Esophagus squamous epithelium (tissue), 5 donors: Measurements from ENCODE around the gene PCSK6. TPM values are rescaled to one million over a fixed set of nuclear protein-coding genes. Genes with fewer than 3 reads are reported as not detected.
"Not testable (repeated sequence)": the region's sequence is repeated elsewhere in the genome, so short reads cannot be mapped to it uniquely, and the experiment has no call there.

Experiments
- DNase-seq: peaks from one replicate; lab custom pipeline; 2025; lab: John Stamatoyannopoulos, UW
- H3K27ac ChIP-seq, 4 donors: fragments of 200-600 bp; sonication (generic); one replicate each; pipeline ENCODE4 v1.5.1; 2016 to 2019; ENCODE audit warnings: mild to moderate bottlenecking in 1 of 4
- H3K27me3 ChIP-seq, 4 donors: fragments of 200-600 bp; sonication (generic); 1 replicate in 3 of 4; 2 replicates in 1 of 4; pipeline versions ENCODE4 v1.5.1 to v1.6.0; 2017 to 2021; ENCODE audit warnings: antibody characterized with exemption in 1 of 4
- H3K36me3 ChIP-seq, 3 donors: fragments of 200-600 bp; sonication (generic); one replicate each; pipeline ENCODE4 v1.5.1; 2016 to 2019
- H3K4me1 ChIP-seq, 3 donors: fragments of 200-600 bp; sonication (generic); one replicate each; pipeline ENCODE4 v1.5.1; 2017 to 2019
- H3K4me3 ChIP-seq, 4 donors: fragments of 200-600 bp; sonication (generic); 1 replicate in 3 of 4; 2 replicates in 1 of 4; pipeline ENCODE4 v1.5.1; 2016 to 2019; ENCODE audit warnings: mild to moderate bottlenecking in 2 of 4, moderate library complexity in 1 of 4
- H3K9me3 ChIP-seq, 3 donors: fragments of 200-600 bp; sonication (generic); one replicate each; pipeline ENCODE4 v1.5.1; 2016 to 2019
- POLR2A ChIP-seq, 4 donors: fragments of 450-650 bp; IDR thresholded peaks; one replicate each; pipeline ENCODE4 v1.6.1; 2017; ENCODE audit warnings: antibody characterized with exemption in 4 of 4, mild to moderate bottlenecking in 4 of 4, moderate library complexity in 3 of 4
- WGBS, 2 donors: methylation state at CpG; one replicate each; pipeline ENCODE4 v1.1.5; 2018; 5-methylcytosine and 5-hydroxymethylcytosine counted together
- intact Hi-C: fragments of 100-400 bp; cut with DNase I; formaldehyde crosslinking; loops from one replicate; pipeline ENCODE4 v1.15.0; 2022
- total RNA-seq, 4 donors: library from RNA; depleted of rRNA; stranded (reverse); fragments of >200 nt; gene quantifications; one replicate each; pipeline ENCODE4 v1.1.0, GENCODE V29; 2016
- TF ChIP-seq, protein P1 (sequence below), 6 experiments: fragments of 450-650 bp in 4 of 6; fragments of 200-600 bp in 2 of 6; sonication (generic) in 2 of 6; IDR thresholded peaks; one replicate each; pipeline ENCODE4 v1.5.1; 2016 to 2019; ENCODE audit warnings: antibody characterized with exemption in 6 of 6, mild to moderate bottlenecking in 4 of 6, moderate library complexity in 4 of 6
- donor health status: DM: yes; HTN: yes; CAD: no.

Gene PCSK6
- total RNA-seq, 4 donors from 2014 or later, result 5.1 to 13.8 (median 9.2) TPM

DNA sequence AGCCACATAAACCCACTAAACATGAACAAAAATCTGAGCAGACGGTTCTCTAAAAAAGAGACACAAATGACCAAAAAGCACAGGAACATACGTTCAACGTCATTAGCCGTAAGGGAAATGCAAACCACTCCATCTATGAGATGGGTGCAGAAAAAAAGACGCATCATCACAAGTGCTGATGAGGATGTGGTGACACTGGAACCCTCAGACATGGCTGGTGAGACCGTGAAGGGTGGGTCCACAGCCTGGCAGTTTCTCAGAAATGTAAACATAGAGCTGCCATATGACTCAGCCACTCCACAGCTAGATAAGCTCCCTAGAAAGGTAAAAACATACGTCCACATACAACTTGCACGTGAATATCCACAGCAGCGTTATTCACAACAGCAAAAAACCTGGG lies 23.3 kb downstream of the PCSK6 start:
- DNase-seq, result no peak
- Histone ChIP-seq H3K36me3 (no peaks in the 10 kb centered on the region), H3K4me1 (peaks cover 0 to 7% (median 0%) of the 10 kb centered on the region in 3 donors), H3K9me3 (no peaks in the 10 kb centered on the region), H3K27ac (no peak overlapping the region), H3K4me3 (no peak overlapping the region), H3K27me3 (peaks cover 0 to 17% (median 0%) of the 10 kb centered on the region in 4 donors)
- intact Hi-C loops, result no loop called here
- no peak for TF ChIP-seq POLR2A (IDR thresholded peaks at IDR 0.05)
- TF ChIP-seq, protein P1, sequence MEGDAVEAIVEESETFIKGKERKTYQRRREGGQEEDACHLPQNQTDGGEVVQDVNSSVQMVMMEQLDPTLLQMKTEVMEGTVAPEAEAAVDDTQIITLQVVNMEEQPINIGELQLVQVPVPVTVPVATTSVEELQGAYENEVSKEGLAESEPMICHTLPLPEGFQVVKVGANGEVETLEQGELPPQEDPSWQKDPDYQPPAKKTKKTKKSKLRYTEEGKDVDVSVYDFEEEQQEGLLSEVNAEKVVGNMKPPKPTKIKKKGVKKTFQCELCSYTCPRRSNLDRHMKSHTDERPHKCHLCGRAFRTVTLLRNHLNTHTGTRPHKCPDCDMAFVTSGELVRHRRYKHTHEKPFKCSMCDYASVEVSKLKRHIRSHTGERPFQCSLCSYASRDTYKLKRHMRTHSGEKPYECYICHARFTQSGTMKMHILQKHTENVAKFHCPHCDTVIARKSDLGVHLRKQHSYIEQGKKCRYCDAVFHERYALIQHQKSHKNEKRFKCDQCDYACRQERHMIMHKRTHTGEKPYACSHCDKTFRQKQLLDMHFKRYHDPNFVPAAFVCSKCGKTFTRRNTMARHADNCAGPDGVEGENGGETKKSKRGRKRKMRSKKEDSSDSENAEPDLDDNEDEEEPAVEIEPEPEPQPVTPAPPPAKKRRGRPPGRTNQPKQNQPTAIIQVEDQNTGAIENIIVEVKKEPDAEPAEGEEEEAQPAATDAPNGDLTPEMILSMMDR (IDR thresholded peaks at IDR 0.05), result no peak
- WGBS, 2 donors, result 88 to 93% methylated on average over 9 of the region's 9 CpGs

- TF ChIP-seq, protein P1 (IDR thresholded peaks at IDR 0.05), result no peak
- no peak for TF ChIP-seq POLR2A (IDR thresholded peaks at IDR 0.05)
- Histone ChIP-seq H3K9me3 (no peaks in the 10 kb centered on the region), H3K4me1 (peaks cover 0 to 7% (median 0%) of the 10 kb centered on the region in 3 donors), H3K27me3 (peaks cover 0 to 17% (median 0%) of the 10 kb centered on the region in 4 donors), H3K36me3 (no peaks in the 10 kb centered on the region), H3K4me3 (no peak overlapping the region), H3K27ac (no peak overlapping the region)
- DNase-seq, result no peak
- intact Hi-C loops, result no loop called here
- WGBS, 2 donors, result 74 to 76% methylated on average over 6 of the region's 16 CpGs
Observed at GRCh38 chr15:101464999-101465669, 24.4 kb downstream of the PCSK6 start.

DNA sequence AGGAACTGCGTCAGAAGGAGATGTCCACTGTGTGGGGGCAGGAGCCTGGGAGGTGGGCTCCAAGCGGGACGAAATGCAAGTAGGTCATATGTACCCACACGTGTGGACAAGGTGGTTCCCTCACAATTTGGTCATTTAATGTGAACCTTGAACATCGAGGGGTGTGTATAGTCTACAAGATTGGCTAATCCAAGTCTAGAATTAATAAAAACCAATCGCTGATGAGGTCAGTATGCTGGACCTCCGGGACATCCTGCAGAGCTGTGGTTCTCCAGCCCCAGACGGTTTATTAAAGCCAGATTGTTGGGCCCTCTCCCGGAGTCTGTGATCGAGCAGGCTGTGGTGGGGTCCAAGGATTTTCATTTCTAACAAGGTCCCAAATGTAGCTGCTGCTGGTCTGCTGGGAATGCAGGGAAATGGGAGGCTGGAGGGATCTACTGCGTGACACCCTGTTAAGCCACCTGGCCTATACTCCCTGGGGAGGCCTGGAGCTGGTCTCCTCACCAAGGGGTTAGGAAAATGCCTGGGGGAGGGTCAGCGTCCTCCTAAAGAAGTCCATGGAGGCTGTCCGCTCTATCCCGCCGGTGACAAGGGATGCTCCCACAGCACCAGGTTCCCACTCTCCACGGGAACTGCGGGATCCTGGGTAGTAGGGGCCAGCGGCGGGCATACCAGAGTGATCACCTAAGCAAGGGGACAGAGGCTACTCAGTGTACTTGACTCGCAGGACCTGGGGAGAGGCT lies 25.1 kb downstream of the PCSK6 start:
- Histone ChIP-seq H3K4me3 (no peak overlapping the region), H3K4me1 (peaks cover 0 to 7% (median 0%) of the 10 kb centered on the region in 3 donors), H3K27me3 (peaks cover 0 to 17% (median 0%) of the 10 kb centered on the region in 4 donors), H3K27ac (no peak overlapping the region), H3K36me3 (no peaks in the 10 kb centered on the region), H3K9me3 (no peaks in the 10 kb centered on the region)
- intact Hi-C loops, result no loop called here
- 77 to 87% methylated on average over 7 to 17 of the region's 20 CpGs for WGBS, 2 donors
- no peak for TF ChIP-seq POLR2A (IDR thresholded peaks at IDR 0.05)
- TF ChIP-seq, protein P1 (IDR thresholded peaks at IDR 0.05), result no peak
- DNase-seq, result no peak

DNA sequence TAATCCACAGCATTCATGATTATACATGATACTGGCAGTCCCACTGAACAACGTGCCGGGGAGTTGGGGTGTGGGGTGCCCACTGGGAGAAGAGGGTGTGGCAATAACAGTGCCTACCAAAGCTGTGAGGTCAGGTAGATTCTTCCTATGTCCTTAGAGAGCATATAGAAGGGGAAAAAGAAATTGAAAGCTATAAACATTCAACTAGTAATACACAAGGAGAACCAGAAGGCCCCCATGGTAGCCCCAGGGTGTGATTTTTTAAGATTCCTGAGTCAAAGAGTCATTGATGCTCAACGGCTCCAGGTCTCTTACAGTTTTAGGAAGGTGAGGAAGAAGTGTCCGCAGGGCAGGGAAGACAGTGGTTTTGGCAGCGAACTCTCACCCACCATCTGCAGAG lies 25.8 kb downstream of the PCSK6 start:
- H3K4me3 ChIP-seq, H3K36me3 ChIP-seq, DNase-seq, H3K4me1 ChIP-seq, H3K27ac ChIP-seq, intact Hi-C loops, H3K9me3 ChIP-seq: not testable (repeated sequence)
- 66 to 78% methylated on average over 5 of the region's 5 CpGs for WGBS, 2 donors
- H3K27me3 ChIP-seq, result peaks cover 0 to 17% (median 0%) of the 10 kb centered on the region in 4 donors

DNA sequence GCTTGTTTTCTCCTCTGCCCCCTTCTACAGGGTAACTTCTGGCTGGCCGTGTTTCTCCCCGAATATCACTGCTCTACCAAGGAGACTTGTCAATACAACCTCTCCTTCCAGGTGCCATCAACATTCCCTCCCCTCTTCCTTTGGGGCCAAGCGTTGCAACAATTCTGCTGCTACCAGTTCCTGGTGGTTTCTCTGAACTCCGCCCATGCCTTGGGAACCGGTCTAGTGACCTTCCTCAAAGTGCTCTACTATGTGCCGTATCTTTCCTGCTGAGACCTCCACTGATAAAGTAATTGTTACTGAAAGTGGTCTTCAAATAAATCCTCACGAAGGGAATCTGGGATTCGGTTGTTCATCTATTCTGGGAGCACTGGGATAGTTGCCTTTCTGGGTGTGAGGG lies 26.2 kb downstream of the PCSK6 start:
- intact Hi-C loops, result no loop called here
- Histone ChIP-seq H3K27ac (no peak overlapping the region), H3K4me1 (peaks cover 0 to 7% (median 0%) of the 10 kb centered on the region in 3 donors), H3K4me3 (no peak overlapping the region), H3K9me3 (no peaks in the 10 kb centered on the region), H3K27me3 (peaks cover 0 to 17% (median 0%) of the 10 kb centered on the region in 4 donors), H3K36me3 (no peaks in the 10 kb centered on the region)
- DNase-seq, result no peak
- WGBS, 2 donors, result 57 to 63% methylated on average over 7 to 8 of the region's 8 CpGs
- TF ChIP-seq, protein P1 (IDR thresholded peaks at IDR 0.05), result no peak
- TF ChIP-seq POLR2A (IDR thresholded peaks at IDR 0.05), result no peak
